ENCODE measurements around the gene KIAA0513.
"Not testable (repeated sequence)": the region's sequence is repeated elsewhere in the genome, so short reads cannot be mapped to it uniquely, and the experiment has no call there.

Gene KIAA0513

GRCh38 chr16:85028685-85029407 lies 1.3 kb downstream of the KIAA0513 start:
- DNase-seq = peak in 10 of 56 donors; percentile 6 to 39 (median 23)

- no peak for DNase-seq
Measured at GRCh38 chr16:85029408-85029784, 1.8 kb downstream of the KIAA0513 start.

- DNase-seq = no peak
Measured at GRCh38 chr16:85029981-85030401, 2.4 kb downstream of the KIAA0513 start.

GRCh38 chr16:85031451-85031850 lies 3.9 kb downstream of the KIAA0513 start:
- DNase-seq = no peak

DNA sequence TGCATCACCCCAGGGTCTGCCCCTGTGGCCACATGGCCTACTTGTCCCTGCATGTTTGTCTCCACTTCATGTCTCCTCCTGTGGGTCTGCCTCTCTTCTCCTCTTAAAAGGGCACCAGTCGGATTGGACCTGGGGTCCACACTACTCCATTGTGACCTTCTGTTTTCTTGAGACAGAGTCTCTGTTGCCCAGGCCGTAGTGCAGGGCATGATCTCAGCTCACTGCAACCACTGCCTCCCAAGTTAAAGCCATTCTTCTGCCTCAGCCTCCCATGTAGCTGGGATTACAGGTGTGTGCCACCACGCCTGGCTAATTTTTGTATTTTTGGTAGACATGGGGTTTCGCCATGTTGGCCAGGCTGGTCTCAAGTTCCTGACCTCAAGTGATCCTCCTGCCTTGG lies 4.6 kb downstream of the KIAA0513 start:
- DNase-seq = not testable (repeated sequence)

GRCh38 chr16:85033171-85033570 lies 5.6 kb downstream of the KIAA0513 start:
- DNase-seq = no peak

DNA sequence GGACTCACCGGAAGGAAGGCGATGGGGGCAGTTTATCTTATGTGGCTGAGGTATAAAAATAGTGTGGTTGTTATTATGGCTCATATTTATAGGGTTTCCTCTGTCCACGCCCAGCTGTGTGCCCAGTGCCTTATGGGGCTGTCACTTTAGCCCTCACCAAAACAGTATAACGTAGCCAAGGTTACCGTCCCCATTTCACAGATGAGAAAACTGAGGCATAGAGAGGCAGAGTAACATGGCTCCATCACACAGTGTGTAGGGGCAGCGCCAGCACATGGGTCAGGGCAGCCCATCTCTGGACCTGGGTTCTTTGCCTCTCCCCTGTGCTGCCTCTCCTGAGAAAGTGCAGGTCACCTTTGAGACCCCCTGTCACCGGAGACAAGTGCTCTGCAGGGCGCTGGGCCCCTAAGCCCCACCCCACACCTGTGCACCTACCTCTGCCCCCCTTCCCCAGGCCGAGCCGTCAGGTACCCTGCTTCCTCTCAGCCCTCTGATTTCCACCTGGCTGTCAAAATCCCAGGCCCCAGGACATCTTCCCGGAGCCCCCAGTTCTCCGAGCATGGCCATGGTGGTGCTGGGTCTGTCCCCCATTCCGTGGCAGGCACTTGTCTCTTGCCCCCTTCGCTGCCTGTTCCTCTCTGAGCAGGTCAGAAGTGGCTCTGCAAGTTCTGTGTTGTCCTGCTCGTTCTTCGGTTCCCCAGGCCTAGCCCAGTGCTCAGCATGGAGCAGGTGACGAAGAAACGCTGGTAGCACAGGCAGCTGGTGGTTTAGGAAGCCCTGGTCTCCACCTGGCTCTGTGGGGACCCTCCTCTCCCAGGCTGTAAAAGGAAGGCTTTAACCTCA lies 7.2 kb downstream of the KIAA0513 start:
- no peak for DNase-seq

DNA sequence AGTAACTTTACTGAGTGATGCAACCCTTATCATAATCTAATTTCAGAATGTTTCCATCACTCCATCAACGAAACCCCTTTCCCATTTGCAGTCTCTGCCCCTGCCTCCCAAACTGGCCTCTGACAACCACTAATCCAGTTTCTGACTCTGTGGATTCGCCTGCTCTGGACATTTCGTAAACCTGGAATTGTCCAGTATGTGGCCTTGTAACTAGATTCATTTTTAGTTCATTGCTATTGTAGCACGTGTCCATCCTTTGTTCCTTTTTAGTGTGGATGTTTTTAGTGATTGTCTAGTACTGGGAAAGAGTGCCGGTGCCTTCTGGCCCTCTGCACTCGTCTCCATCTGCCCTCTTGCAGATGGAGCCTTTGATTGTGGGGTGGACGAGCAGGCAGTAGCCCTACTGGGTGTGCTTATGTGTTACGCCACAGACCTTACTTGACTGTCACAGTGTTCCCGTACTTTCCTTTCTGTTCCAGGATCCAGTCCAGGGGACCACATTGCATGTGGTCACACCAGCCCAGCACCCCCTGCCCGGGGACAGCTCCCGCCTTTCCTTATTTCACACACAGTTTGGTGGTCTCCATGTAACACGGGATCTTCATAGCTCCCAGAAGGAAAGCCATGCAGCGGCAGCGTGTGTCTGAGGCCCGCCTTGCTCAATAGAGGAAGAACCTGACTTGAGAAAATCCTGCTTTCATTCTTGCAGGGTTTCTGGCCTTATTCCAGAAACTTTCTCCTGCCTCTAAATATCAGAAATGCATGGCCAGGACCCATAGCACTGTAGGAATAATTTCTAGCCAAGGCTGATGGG lies 8.8 kb downstream of the KIAA0513 start:
- no peak for DNase-seq

- DNase-seq = peak in 4 of 56 donors; percentile 7 to 34 (median 21)
Measured at GRCh38 chr16:85037050-85037410, 9.4 kb downstream of the KIAA0513 start.

DNA sequence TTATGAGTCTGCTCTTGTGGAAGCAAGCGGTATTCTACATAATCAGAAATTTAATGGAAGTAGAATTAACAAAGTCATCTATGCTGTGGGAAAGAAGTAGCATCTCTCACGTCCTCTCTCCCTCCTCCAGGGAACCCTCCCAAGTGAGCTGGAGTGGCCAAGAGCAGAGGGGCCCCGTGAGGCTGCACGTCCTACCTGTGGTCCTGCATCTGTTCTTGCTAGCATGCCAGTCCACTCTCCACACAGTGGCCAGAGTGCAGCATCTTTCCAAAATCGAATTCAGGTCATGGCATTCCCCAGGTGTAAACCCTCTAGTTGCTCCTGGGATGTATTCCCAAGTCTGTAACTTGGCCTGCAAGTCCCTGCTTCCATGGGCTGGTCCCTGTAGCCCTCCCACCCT lies 10.1 kb downstream of the KIAA0513 start:
- no peak for DNase-seq

- DNase-seq = no peak
Measured at GRCh38 chr16:85040685-85041084, 13.1 kb downstream of the KIAA0513 start.

DNA sequence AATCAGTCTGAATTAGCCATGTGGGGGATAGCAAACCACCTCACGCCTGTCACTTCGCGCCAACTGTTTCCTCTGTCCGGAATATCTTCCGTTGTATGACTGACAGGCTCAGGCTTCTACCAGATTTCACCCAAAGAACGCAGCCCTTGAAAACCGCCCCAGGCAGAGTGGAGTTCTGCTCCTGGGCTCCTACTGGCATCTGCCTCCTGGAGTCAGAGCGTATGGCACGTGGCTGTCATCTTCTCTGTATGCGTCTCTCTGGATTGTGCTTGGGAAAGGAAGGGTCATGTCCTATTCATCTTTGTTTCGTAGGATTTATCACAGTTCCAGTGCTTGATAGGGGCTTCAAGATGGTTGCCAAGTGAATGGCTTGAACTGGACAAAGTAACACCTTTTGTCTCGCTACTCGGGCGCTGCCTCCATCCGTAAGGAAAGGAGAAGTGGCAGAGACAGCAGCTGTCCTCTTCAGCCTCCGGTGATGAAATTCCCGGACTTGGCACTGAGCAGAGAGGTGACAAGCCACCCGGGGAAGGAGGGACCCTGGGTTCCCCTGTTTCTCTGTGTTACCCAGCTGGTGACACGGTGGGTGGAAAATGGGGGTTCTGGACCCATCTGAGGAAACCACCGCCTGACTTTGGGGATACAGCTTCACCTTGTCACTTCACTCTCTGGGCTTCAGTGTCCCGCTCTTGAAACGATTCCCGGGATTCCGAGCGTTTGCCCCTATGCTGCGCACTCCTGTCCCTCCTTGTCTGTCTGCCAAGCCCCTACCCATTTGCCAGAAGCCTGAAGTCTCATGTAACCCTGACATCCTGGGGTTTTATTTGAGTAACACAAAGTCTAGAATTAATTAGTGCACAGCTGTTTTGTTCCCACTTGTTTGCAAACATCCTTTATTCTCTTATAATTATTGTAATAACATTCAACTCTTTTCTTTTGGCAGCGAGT lies 13.9 kb downstream of the KIAA0513 start:
- DNase-seq = no peak

DNA sequence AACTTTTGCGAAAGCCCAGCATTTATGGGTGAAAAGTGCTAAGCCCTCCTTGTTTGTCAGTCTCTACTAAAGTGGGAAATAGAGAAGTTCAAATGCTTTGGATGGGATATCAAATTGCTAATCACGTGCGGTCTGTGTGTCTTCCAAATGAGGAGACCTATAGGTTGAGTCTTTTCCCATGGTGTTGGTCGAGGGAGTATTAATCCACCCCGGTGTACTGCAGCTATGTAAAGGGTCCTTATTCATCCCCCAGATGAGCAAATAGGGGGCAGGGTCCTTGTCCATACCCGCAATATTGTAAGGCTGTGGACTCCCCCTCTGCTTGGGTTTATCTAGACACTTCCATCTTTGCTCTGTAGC lies 14.6 kb downstream of the KIAA0513 start:
- no peak for DNase-seq

- DNase-seq = no peak
Measured at GRCh38 chr16:85042606-85043005, 15.0 kb downstream of the KIAA0513 start.

DNA sequence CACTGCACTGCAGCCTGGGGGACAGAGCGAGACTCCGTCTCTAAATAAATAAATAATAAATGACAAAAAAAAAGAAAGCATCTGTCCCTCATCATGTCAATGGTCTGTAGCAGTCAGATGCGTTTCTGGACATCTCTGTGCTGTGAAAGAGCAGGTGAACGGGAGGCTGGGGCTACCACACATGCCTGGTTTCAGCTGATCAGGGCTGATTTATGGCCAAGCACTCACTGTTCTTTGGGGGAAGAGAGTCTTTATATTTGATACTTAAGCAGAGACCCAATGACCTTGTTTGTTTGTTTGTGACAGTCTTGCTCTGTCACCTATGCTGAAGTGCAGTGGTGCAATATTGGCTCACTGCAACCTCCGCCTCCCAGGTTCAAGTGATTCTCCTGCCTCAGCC lies 17.5 kb downstream of the KIAA0513 start:
- no peak for DNase-seq

DNA sequence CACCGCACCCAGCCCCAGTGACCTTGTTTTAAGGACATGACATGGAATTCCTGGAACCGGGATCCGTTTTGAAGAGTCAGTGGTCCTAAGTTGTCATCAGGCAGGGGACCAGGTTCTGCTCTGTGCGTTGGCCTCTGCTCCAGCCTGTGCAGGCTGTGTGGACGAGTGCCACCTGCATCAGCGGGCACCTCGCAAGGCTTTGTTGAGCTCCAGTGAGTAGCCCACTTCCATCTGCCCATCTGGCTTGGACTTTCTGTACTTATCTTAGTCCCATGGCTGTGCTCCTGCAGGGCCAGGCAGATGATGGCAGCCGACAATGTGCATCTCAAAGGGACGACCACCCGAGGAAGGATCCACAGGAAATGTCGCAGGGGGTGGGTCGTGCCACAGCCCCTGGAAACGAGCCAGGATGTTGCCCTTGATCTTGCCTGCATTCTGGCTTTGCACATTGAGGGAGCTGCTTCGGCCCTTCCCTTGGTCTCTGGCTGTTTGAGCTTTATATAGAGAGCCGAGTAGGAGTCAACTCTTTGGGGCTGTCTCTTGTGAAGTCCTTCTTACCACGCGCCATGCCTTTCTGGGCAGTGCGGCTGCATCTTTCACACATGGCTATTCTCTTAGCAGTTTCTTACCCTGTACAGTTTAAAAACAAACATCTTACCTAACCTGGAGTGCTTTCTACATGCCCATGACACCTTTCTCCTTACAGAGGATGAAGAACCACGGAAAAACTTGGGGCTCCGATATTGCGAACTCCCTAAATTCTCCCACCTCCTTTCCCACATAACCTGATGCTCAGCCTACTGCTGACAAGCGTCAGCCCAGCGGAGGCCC lies 18.3 kb downstream of the KIAA0513 start:
- no peak for DNase-seq

GRCh38 chr16:85046472-85046916 lies 18.9 kb downstream of the KIAA0513 start:
- DNase-seq = peak in 4 of 56 donors; percentile 14 to 35 (median 16)

GRCh38 chr16:85046931-85047866 lies 19.6 kb downstream of the KIAA0513 start:
- no peak for DNase-seq
